Measurements from ENCODE around the gene KCNH5. TPM values are rescaled to one million over a fixed set of nuclear protein-coding genes. Genes with fewer than 3 reads are reported as not detected.

The KCNH5 gene
- total RNA-seq, 2 experiments from 2014 or later = not detected

- no peaks in the 10 kb centered on the region for H3K27me3 Mint-ChIP-seq
- Histone ChIP-seq H3K4me3 (ENCODE audit: low read length) (no peak overlapping the region), H3K9me3 (ENCODE audit: control insufficient read depth in 1 of 2, insufficient read depth in 1 of 2, low read length in 2 of 2) (no peaks in the 10 kb centered on the region), H3K27ac (ENCODE audit: low read depth in 1 of 2, low read length in 2 of 2) (no peak overlapping the region), H3K27me3 (ENCODE audit: control insufficient read depth in 1 of 2, insufficient read depth in 2 of 2, low read length in 2 of 2) (no peaks in the 10 kb centered on the region), H3K4me1 (ENCODE audit: insufficient read depth, low read length) (no peaks in the 10 kb centered on the region), H3K36me3 (ENCODE audit: insufficient read depth, low read length) (no peaks in the 10 kb centered on the region)
- H3K27ac Mint-ChIP-seq = no peak overlapping the region
- no peaks in the 10 kb centered on the region for H3K4me1 Mint-ChIP-seq (ENCODE audit: low read depth)
- ATAC-seq (ENCODE audit: poor library complexity) (no peak), DNase-seq (no peak)
- no peak overlapping the region for H3K4me3 Mint-ChIP-seq
- POLR2A ChIA-PET = no interaction called here
- CTCF ChIA-PET = no interaction called here
- TF ChIP-seq CTCF (IDR thresholded peaks at IDR 0.05) = no peak
- no peaks in the 10 kb centered on the region for H3K36me3 Mint-ChIP-seq (ENCODE audit: low read depth)
- intact Hi-C loops (cut with DNase I, micrococcal nuclease) = no loop called here
- peaks cover 17% of the 10 kb centered on the region for H3K9me3 Mint-ChIP-seq
Measured at GRCh38 chr14:62778852-62779251, 266.4 kb downstream of the KCNH5 start.

GRCh38 chr14:62778310-62778709 lies 266.9 kb downstream of the KCNH5 start:
- Histone ChIP-seq H3K4me3 (ENCODE audit: low read length) (no peak overlapping the region), H3K4me1 (ENCODE audit: insufficient read depth, low read length) (no peaks in the 10 kb centered on the region), H3K36me3 (ENCODE audit: insufficient read depth, low read length) (no peaks in the 10 kb centered on the region), H3K27ac (ENCODE audit: low read depth in 1 of 2, low read length in 2 of 2) (no peak overlapping the region), H3K9me3 (ENCODE audit: control insufficient read depth in 1 of 2, insufficient read depth in 1 of 2, low read length in 2 of 2) (no peaks in the 10 kb centered on the region), H3K27me3 (ENCODE audit: control insufficient read depth in 1 of 2, insufficient read depth in 2 of 2, low read length in 2 of 2) (no peaks in the 10 kb centered on the region)
- H3K27ac Mint-ChIP-seq = no peak overlapping the region
- DNase-seq (no peak), ATAC-seq (ENCODE audit: poor library complexity) (no peak)
- H3K27me3 Mint-ChIP-seq = no peaks in the 10 kb centered on the region
- POLR2A ChIA-PET = no interaction called here
- no peaks in the 10 kb centered on the region for H3K4me1 Mint-ChIP-seq (ENCODE audit: low read depth)
- CTCF ChIA-PET = no interaction called here
- H3K9me3 Mint-ChIP-seq = peaks cover 15% of the 10 kb centered on the region
- intact Hi-C loops (cut with DNase I, micrococcal nuclease) = no loop called here
- no peaks in the 10 kb centered on the region for H3K36me3 Mint-ChIP-seq (ENCODE audit: low read depth)
- TF ChIP-seq CTCF (IDR thresholded peaks at IDR 0.05) = no peak
- H3K4me3 Mint-ChIP-seq = no peak overlapping the region

- no peak overlapping the region for H3K4me3 ChIP-seq (ENCODE audit: low read length)
Measured at GRCh38 chr14:62777510-62777909, 267.7 kb downstream of the KCNH5 start.

More at GRCh38 chr14:62777510-62777909, 267.7 kb downstream of the KCNH5 start:
- no peak for ATAC-seq (ENCODE audit: poor library complexity)
- H3K36me3 Mint-ChIP-seq (ENCODE audit: low read depth) = no peaks in the 10 kb centered on the region
- H3K4me3 Mint-ChIP-seq = no peak overlapping the region
- ChIA-PET CTCF (no interaction called here), POLR2A (no interaction called here)
- H3K27ac Mint-ChIP-seq = no peak overlapping the region
- peaks cover 13% of the 10 kb centered on the region for H3K9me3 Mint-ChIP-seq
- Histone ChIP-seq H3K36me3 (ENCODE audit: insufficient read depth, low read length) (no peaks in the 10 kb centered on the region), H3K27ac (ENCODE audit: low read depth in 1 of 2, low read length in 2 of 2) (no peak overlapping the region), H3K27me3 (ENCODE audit: control insufficient read depth in 1 of 2, insufficient read depth in 2 of 2, low read length in 2 of 2) (no peaks in the 10 kb centered on the region), H3K4me1 (ENCODE audit: insufficient read depth, low read length) (no peaks in the 10 kb centered on the region), H3K9me3 (ENCODE audit: control insufficient read depth in 1 of 2, insufficient read depth in 1 of 2, low read length in 2 of 2) (no peaks in the 10 kb centered on the region)
- intact Hi-C loops (cut with DNase I, micrococcal nuclease) = no loop called here
- no peaks in the 10 kb centered on the region for H3K27me3 Mint-ChIP-seq
- no peak for TF ChIP-seq CTCF (IDR thresholded peaks at IDR 0.05)
- DNase-seq = no peak
- H3K4me1 Mint-ChIP-seq (ENCODE audit: low read depth) = no peaks in the 10 kb centered on the region
